ENCODE results near the gene SLC2A3.
"Not testable (repeated sequence)": the region's sequence is repeated elsewhere in the genome, so short reads cannot be mapped to it uniquely, and the experiment has no call there.

The SLC2A3 gene

GRCh38 chr12:7918268-7918590 lies 17.8 kb downstream of the SLC2A3 start:
- H3K4me2 ChIP-seq (ENCODE audit: low read length); DNase-seq; H4K8ac ChIP-seq (ENCODE audit: low read depth, low read length); H3K27me3 ChIP-seq (ENCODE audit: insufficient read depth, low read length, poor library complexity); H3K9ac ChIP-seq (ENCODE audit: low read length); H4K5ac ChIP-seq (ENCODE audit: low read length); H3K23ac ChIP-seq (ENCODE audit: low read length); H2AK5ac ChIP-seq (ENCODE audit: low read length); H2BK15ac ChIP-seq (replicated peaks; ENCODE audit: low read depth); H3K79me2 ChIP-seq (ENCODE audit: control insufficient read depth, insufficient read depth, low read length); H3K56ac ChIP-seq (ENCODE audit: low read length); H3K27ac ChIP-seq (ENCODE audit: low read depth, low read length); H3K4me3 ChIP-seq (ENCODE audit: low read length); H3K79me1 ChIP-seq (ENCODE audit: low read length); H2BK5ac ChIP-seq (ENCODE audit: low read length); H3K4me1 ChIP-seq (ENCODE audit: control insufficient read depth, low read depth, low read length); H3K18ac ChIP-seq (ENCODE audit: low read length); H2BK120ac ChIP-seq (ENCODE audit: low read depth, low read length); H3K4ac ChIP-seq (ENCODE audit: low read depth, low read length): not testable (repeated sequence)
- peaks cover 14% of the 10 kb centered on the region for H3K36me3 ChIP-seq (ENCODE audit: control insufficient read depth, insufficient read depth, low read length)
- WGBS (ENCODE audit: extremely low coverage, insufficient coverage, low lambda C conversion rate), result no CpG with 5 or more reads among the region's 7 CpGs

GRCh38 chr12:7917392-7918267 lies 18.4 kb downstream of the SLC2A3 start:
- H2BK120ac ChIP-seq (ENCODE audit: low read depth, low read length), result no peak overlapping the region
- H4K5ac ChIP-seq (ENCODE audit: low read length), result no peak overlapping the region
- peaks cover 10% of the 10 kb centered on the region for H3K36me3 ChIP-seq (ENCODE audit: control insufficient read depth, insufficient read depth, low read length)
- H2AK5ac ChIP-seq (ENCODE audit: low read length), result no peak overlapping the region
- no peak overlapping the region for H3K18ac ChIP-seq (ENCODE audit: low read length)
- no peak overlapping the region for H3K56ac ChIP-seq (ENCODE audit: low read length)
- no peak overlapping the region for H2BK15ac ChIP-seq (replicated peaks; ENCODE audit: low read depth)
- H3K4ac ChIP-seq (ENCODE audit: low read depth, low read length), result no peak overlapping the region
- no peak overlapping the region for H3K9ac ChIP-seq (ENCODE audit: low read length)
- H3K4me2 ChIP-seq (ENCODE audit: low read length), result no peak overlapping the region
- no peaks in the 10 kb centered on the region for H3K79me1 ChIP-seq (ENCODE audit: low read length)
- H3K79me2 ChIP-seq (ENCODE audit: control insufficient read depth, insufficient read depth, low read length), result no peaks in the 10 kb centered on the region
- no peak overlapping the region for H3K23ac ChIP-seq (ENCODE audit: low read length)
- no peak overlapping the region for H2BK5ac ChIP-seq (ENCODE audit: low read length)
- DNase-seq, result no peak
- H3K4me3 ChIP-seq (ENCODE audit: low read length), result no peak overlapping the region
- peaks cover 2% of the 10 kb centered on the region for H3K4me1 ChIP-seq (ENCODE audit: control insufficient read depth, low read depth, low read length)
- H3K27me3 ChIP-seq (ENCODE audit: insufficient read depth, low read length, poor library complexity), result no peaks in the 10 kb centered on the region
- WGBS (ENCODE audit: extremely low coverage, insufficient coverage, low lambda C conversion rate), result no CpG with 5 or more reads among the region's 19 CpGs
- no peak overlapping the region for H4K8ac ChIP-seq (ENCODE audit: low read depth, low read length)
- peak overlapping the region; percentile 50 for H3K27ac ChIP-seq (ENCODE audit: low read depth, low read length)

DNA sequence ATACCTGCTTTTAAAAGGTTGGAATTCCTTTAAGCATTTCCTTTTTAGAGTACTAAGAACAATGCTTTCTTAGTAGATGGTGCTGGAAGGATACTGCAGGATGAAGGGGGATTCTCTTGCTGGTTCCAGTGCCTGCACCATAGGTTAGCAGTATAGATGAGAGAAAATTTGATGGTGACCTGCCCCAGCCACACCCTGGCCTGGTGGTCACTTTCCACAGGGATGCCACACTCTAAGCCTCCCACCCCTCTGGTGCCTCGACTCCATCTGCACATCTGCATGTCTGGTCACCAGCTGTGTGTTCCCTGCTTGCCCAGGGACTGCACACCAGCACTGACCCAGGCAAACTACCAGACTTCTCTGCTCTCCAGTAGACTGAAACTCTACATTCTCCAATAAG lies 19.1 kb downstream of the SLC2A3 start:
- Histone ChIP-seq H3K4ac (ENCODE audit: low read depth, low read length) (no peak overlapping the region), H3K4me2 (ENCODE audit: low read length) (no peak overlapping the region), H3K23ac (ENCODE audit: low read length) (no peak overlapping the region), H3K27me3 (ENCODE audit: insufficient read depth, low read length, poor library complexity) (no peaks in the 10 kb centered on the region), H2BK15ac (replicated peaks; ENCODE audit: low read depth) (no peak overlapping the region), H3K79me2 (ENCODE audit: control insufficient read depth, insufficient read depth, low read length) (no peaks in the 10 kb centered on the region), H3K9ac (ENCODE audit: low read length) (no peak overlapping the region), H3K56ac (ENCODE audit: low read length) (peak overlapping the region; percentile 25), H2BK5ac (ENCODE audit: low read length) (no peak overlapping the region), H2BK120ac (ENCODE audit: low read depth, low read length) (no peak overlapping the region), H4K8ac (ENCODE audit: low read depth, low read length) (no peak overlapping the region), H3K27ac (ENCODE audit: low read depth, low read length) (peak overlapping the region; percentile 4), H2AK5ac (ENCODE audit: low read length) (no peak overlapping the region), H4K5ac (ENCODE audit: low read length) (no peak overlapping the region), H3K79me1 (ENCODE audit: low read length) (no peaks in the 10 kb centered on the region), H3K4me1 (ENCODE audit: control insufficient read depth, low read depth, low read length) (peaks cover 2% of the 10 kb centered on the region), H3K36me3 (ENCODE audit: control insufficient read depth, insufficient read depth, low read length) (peaks cover 8% of the 10 kb centered on the region), H3K18ac (ENCODE audit: low read length) (no peak overlapping the region), H3K4me3 (ENCODE audit: low read length) (no peak overlapping the region)
- peak; percentile 81 for DNase-seq
- WGBS (ENCODE audit: extremely low coverage, insufficient coverage, low lambda C conversion rate), result no CpG with 5 or more reads among the region's 1 CpG

DNA sequence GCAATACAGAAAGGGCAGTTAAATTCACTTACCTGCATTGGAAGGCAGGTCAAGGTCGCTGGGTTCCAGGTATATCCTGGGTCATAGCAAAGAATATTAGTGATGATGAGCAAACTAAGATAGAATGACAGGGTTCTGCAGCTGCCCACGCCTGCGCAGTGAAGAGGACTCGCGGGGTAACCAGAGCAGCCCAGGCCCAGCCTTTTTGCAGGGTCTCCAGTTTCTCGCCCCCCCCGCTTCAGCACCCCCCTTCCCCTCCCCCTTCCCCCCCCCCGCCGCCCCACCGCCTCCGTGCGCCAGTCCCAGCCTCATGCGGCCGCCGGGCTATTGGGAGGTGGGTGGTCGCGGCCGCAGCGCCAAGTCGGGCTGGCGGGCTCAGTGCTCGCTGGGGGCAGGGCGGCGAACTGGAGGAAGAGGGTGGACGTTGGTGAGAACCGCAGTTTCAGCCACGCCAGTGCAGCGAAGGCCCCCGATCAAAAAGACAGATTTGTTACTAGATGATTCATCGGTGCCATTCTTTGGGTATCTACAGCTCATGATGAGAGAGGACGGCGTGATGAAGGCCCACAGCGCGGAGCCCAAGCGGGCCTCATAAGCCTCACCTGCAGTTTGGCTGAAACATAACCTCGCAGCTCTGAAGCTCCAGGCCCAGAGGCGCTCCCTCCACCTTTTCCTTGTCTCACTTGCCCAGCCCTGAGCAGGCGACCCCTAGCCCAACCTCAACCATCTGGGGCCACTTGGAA lies 20.2 kb downstream of the SLC2A3 start:
- Histone ChIP-seq H4K8ac (ENCODE audit: low read depth, low read length) (no peak overlapping the region), H3K4ac (ENCODE audit: low read depth, low read length) (peak overlapping the region; percentile 27), H3K79me2 (ENCODE audit: control insufficient read depth, insufficient read depth, low read length) (no peaks in the 10 kb centered on the region), H3K4me2 (ENCODE audit: low read length) (no peak overlapping the region), H3K4me1 (ENCODE audit: control insufficient read depth, low read depth, low read length) (peaks cover 2% of the 10 kb centered on the region), H3K36me3 (ENCODE audit: control insufficient read depth, insufficient read depth, low read length) (peaks cover 4% of the 10 kb centered on the region), H4K5ac (ENCODE audit: low read length) (no peak overlapping the region), H3K4me3 (ENCODE audit: low read length) (no peak overlapping the region), H2AK5ac (ENCODE audit: low read length) (no peak overlapping the region), H2BK5ac (ENCODE audit: low read length) (no peak overlapping the region), H3K27ac (ENCODE audit: low read depth, low read length) (peak overlapping the region; percentile 67), H2BK120ac (ENCODE audit: low read depth, low read length) (no peak overlapping the region), H3K9ac (ENCODE audit: low read length) (no peak overlapping the region), H2BK15ac (replicated peaks; ENCODE audit: low read depth) (no peak overlapping the region), H3K18ac (ENCODE audit: low read length) (peak overlapping the region; percentile 1), H3K27me3 (ENCODE audit: insufficient read depth, low read length, poor library complexity) (no peaks in the 10 kb centered on the region), H3K79me1 (ENCODE audit: low read length) (no peaks in the 10 kb centered on the region), H3K56ac (ENCODE audit: low read length) (peak overlapping the region; percentile 49), H3K23ac (ENCODE audit: low read length) (no peak overlapping the region)
- peak; percentile 66 for DNase-seq
- WGBS (ENCODE audit: extremely low coverage, insufficient coverage, low lambda C conversion rate), result no CpG with 5 or more reads among the region's 38 CpGs

- not testable (repeated sequence) for H3K4me3 ChIP-seq (ENCODE audit: low read length); H3K79me1 ChIP-seq (ENCODE audit: low read length); H3K56ac ChIP-seq (ENCODE audit: low read length); H2AK5ac ChIP-seq (ENCODE audit: low read length); DNase-seq; H2BK120ac ChIP-seq (ENCODE audit: low read depth, low read length); H3K9ac ChIP-seq (ENCODE audit: low read length); H3K36me3 ChIP-seq (ENCODE audit: control insufficient read depth, insufficient read depth, low read length); H3K27ac ChIP-seq (ENCODE audit: low read depth, low read length); H3K18ac ChIP-seq (ENCODE audit: low read length); H4K8ac ChIP-seq (ENCODE audit: low read depth, low read length); H2BK15ac ChIP-seq (replicated peaks; ENCODE audit: low read depth); H3K23ac ChIP-seq (ENCODE audit: low read length); H4K5ac ChIP-seq (ENCODE audit: low read length); H2BK5ac ChIP-seq (ENCODE audit: low read length); H3K79me2 ChIP-seq (ENCODE audit: control insufficient read depth, insufficient read depth, low read length); H3K4me1 ChIP-seq (ENCODE audit: control insufficient read depth, low read depth, low read length); H3K4me2 ChIP-seq (ENCODE audit: low read length); H3K27me3 ChIP-seq (ENCODE audit: insufficient read depth, low read length, poor library complexity)
- no CpG with 5 or more reads among the region's 7 CpGs for WGBS (ENCODE audit: extremely low coverage, insufficient coverage, low lambda C conversion rate)
- H3K4ac ChIP-seq (ENCODE audit: low read depth, low read length), result peak overlapping the region; percentile 65
Measured at GRCh38 chr12:7910106-7910505, 25.9 kb downstream of the SLC2A3 start.

Data from mesendoderm (in vitro differentiated cells).